Measurements from ENCODE around the gene ULK4.
A peak's percentile ranks its signal among the peaks of the same experiment; 100 is the strongest.

Gene ULK4

GRCh38 chr3:41357271-41357670 is 604.6 kb downstream of the ULK4 start:
- no peak for DNase-seq (ENCODE audit: low spot score)

GRCh38 chr3:41356775-41357174 is 605.1 kb downstream of the ULK4 start:
- DNase-seq (ENCODE audit: low spot score): no peak

GRCh38 chr3:41352510-41352909 is 609.4 kb downstream of the ULK4 start:
- no peak for DNase-seq (ENCODE audit: low spot score)

- no peak for DNase-seq (ENCODE audit: low spot score)
These were observed 611.5 kb downstream of the ULK4 start for GRCh38 chr3:41350441-41350840.

GRCh38 chr3:41348401-41348800 is 613.5 kb downstream of the ULK4 start:
- no peak for DNase-seq (ENCODE audit: low spot score)

- no peak for DNase-seq (ENCODE audit: low spot score)
These were observed 615.1 kb downstream of the ULK4 start for GRCh38 chr3:41346698-41347270.

- DNase-seq (ENCODE audit: low spot score): no peak
These were observed 616.1 kb downstream of the ULK4 start for GRCh38 chr3:41345788-41346187.

- no peak for DNase-seq (ENCODE audit: low spot score)
These were observed 622.1 kb downstream of the ULK4 start for GRCh38 chr3:41339758-41340157.

GRCh38 chr3:41338276-41338675 is 623.6 kb downstream of the ULK4 start:
- DNase-seq (ENCODE audit: low spot score): no peak

GRCh38 chr3:41334426-41334825 is 627.5 kb downstream of the ULK4 start:
- DNase-seq (ENCODE audit: low spot score): no peak

- no peak for DNase-seq (ENCODE audit: low spot score)
These were observed 630.9 kb downstream of the ULK4 start for GRCh38 chr3:41331041-41331440.

GRCh38 chr3:41330465-41330864 is 631.4 kb downstream of the ULK4 start:
- DNase-seq (ENCODE audit: low spot score): no peak

- no peak for DNase-seq (ENCODE audit: low spot score)
These were observed 632.0 kb downstream of the ULK4 start for GRCh38 chr3:41329881-41330280.

GRCh38 chr3:41328926-41329325 is 633.0 kb downstream of the ULK4 start:
- DNase-seq (ENCODE audit: low spot score): no peak

GRCh38 chr3:41327718-41328117 is 634.2 kb downstream of the ULK4 start:
- DNase-seq (ENCODE audit: low spot score): no peak

GRCh38 chr3:41324156-41324475 is 637.8 kb downstream of the ULK4 start:
- no peak for DNase-seq (ENCODE audit: low spot score)

GRCh38 chr3:41323467-41324155 is 638.3 kb downstream of the ULK4 start:
- no peak for DNase-seq (ENCODE audit: low spot score)

GRCh38 chr3:41321642-41321980 is 640.3 kb downstream of the ULK4 start:
- no peak for DNase-seq (ENCODE audit: low spot score)

- no peak for DNase-seq (ENCODE audit: low spot score)
These were observed 640.8 kb downstream of the ULK4 start for GRCh38 chr3:41320953-41321641.

GRCh38 chr3:41318520-41318919 is 643.4 kb downstream of the ULK4 start:
- DNase-seq (ENCODE audit: low spot score): peak; percentile 35

- no peak for DNase-seq (ENCODE audit: low spot score)
These were observed 644.2 kb downstream of the ULK4 start for GRCh38 chr3:41317718-41318117.

GRCh38 chr3:41317298-41317697 is 644.6 kb downstream of the ULK4 start:
- DNase-seq (ENCODE audit: low spot score): no peak

GRCh38 chr3:41315126-41315525 is 646.8 kb downstream of the ULK4 start:
- no peak for DNase-seq (ENCODE audit: low spot score)

- no peak for DNase-seq (ENCODE audit: low spot score)
These were observed 653.8 kb downstream of the ULK4 start for GRCh38 chr3:41308119-41308518.
